Suprapubic skin (tissue), 3 donors: ENCODE results near the gene SAMD11.
"Not testable (repeated sequence)": the region's sequence is repeated elsewhere in the genome, so short reads cannot be mapped to it uniquely, and the experiment has no call there.

Source experiments
- POLR2AphosphoS5 ChIP-seq, 3 donors: sonication (generic); formaldehyde crosslinking; IDR thresholded peaks; one replicate each; pipeline ENCODE4 v1.6.1; 2017; ENCODE audit warnings: antibody characterized with exemption in 3 of 3
- TF ChIP-seq, protein P1 (sequence below), 2 donors: fragments of 200-600 bp in 1 of 2; fragments of 450-650 bp in 1 of 2; sonication (generic) in 1 of 2; IDR thresholded peaks; one replicate each; pipeline ENCODE4 v1.5.1; 2016 to 2019; ENCODE audit warnings: antibody characterized with exemption in 2 of 2, mild to moderate bottlenecking in 1 of 2, moderate library complexity in 1 of 2

DNA sequence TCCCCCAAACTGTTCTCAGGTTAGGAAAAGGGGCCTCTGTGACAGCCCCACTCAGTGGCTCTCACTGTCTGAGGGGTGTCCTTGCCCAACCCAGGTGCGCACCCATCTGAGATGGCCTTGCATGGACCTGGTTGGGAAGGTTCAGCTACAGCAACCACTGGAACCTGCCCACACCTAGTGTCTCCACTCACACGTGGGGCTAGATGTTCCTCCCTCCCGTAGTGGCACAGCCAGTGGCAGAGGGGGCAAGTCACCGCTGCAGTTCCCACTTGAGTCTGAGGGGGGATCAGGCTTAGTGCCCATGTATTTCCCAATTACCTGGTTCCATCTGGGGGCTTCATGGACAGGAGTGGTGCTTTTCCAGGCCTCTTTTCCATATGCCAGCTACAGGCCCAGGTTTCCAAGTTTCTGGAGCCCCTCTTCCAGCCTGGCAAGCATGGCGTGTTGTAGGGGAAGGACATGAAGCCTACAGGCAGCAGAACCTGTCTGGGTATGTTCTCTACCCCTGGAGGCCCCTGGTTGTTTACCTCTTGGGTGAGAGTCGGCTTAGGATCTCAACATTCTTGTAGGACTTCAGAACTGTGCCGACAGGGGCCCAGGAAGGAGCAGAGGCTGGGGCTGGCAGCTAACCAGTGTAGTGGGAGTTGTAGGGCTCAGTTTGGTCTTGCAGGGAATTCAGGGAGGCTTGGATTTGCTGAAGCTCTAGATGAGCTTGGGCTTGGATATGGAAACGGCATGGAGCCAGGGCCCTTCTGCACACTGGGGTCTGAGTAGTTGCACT lies 47.1 kb upstream of the SAMD11 start:
- not testable (repeated sequence) for TF ChIP-seq POLR2AphosphoS5 (IDR thresholded peaks at IDR 0.05)
- TF ChIP-seq, protein P1, sequence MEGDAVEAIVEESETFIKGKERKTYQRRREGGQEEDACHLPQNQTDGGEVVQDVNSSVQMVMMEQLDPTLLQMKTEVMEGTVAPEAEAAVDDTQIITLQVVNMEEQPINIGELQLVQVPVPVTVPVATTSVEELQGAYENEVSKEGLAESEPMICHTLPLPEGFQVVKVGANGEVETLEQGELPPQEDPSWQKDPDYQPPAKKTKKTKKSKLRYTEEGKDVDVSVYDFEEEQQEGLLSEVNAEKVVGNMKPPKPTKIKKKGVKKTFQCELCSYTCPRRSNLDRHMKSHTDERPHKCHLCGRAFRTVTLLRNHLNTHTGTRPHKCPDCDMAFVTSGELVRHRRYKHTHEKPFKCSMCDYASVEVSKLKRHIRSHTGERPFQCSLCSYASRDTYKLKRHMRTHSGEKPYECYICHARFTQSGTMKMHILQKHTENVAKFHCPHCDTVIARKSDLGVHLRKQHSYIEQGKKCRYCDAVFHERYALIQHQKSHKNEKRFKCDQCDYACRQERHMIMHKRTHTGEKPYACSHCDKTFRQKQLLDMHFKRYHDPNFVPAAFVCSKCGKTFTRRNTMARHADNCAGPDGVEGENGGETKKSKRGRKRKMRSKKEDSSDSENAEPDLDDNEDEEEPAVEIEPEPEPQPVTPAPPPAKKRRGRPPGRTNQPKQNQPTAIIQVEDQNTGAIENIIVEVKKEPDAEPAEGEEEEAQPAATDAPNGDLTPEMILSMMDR (IDR thresholded peaks at IDR 0.05): not testable (repeated sequence)
